GM18907 (cell line): ENCODE results near the gene PLPPR4.

Experiments used
- ATAC-seq: cut with Tn5 transposase; IDR thresholded peaks from one replicate; pipeline ENCODE4 v1.9.1; 2021; ENCODE audit warnings: mild to moderate bottlenecking, moderate library complexity; ENCODE audit not compliant: unreplicated experiment

The PLPPR4 gene

GRCh38 chr1:99347041-99347684 is 82.9 kb downstream of the PLPPR4 start:
- ATAC-seq = no peak

- ATAC-seq = no peak
These were observed 84.3 kb downstream of the PLPPR4 start for GRCh38 chr1:99348397-99349132.

GRCh38 chr1:99352821-99353220 is 88.5 kb downstream of the PLPPR4 start:
- ATAC-seq = no peak

DNA sequence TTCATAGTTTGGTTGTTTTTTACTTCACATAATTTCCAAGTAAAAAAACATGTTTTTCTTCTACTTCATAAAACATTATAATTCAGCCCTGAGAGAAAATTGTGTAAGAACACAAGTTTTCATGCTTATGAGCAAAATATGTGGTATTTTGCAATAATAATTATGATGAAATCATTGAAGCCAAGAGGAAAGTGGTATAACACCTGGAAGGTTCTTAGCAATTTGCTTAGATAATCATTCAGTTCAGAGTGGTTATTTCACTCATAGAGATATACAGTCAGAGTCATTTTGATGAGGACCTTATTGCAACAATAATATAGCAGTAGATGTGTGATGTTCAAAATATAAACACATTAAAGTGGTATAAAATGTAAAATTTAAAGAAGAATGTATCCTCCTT is 94.5 kb downstream of the PLPPR4 start:
- ATAC-seq = no peak
